Renal cortex interstitium (tissue), 3 donors: ENCODE measurements around the gene ZNF592. TPM values are rescaled to one million over a fixed set of nuclear protein-coding genes. Genes with fewer than 3 reads are reported as not detected.

Source experiments
- polyA plus RNA-seq, 3 donors: library from polyadenylated mRNA; unstranded; fragments of 120-200 nt; gene quantifications; one replicate each; pipeline ENCODE4 v1.2.1, GENCODE V29; 2013; ENCODE audit not compliant: insufficient read length in 3 of 3

ZNF592 gene
- polyA plus RNA-seq, 3 donors, result 27.7 to 31.6 (median 31.4) TPM

Other genes with a start within 250 kb of the ZNF592 start
- 10 to 100 TPM; 28.3 to 30.9 (median 29.4) TPM for gene ZSCAN2, start 147.6 kb upstream of the ZNF592 start, polyA plus RNA-seq
- gene WDR73, start 94.3 kb upstream of the ZNF592 start, polyA plus RNA-seq, result 10 to 100 TPM; 39.2 to 56.1 (median 42.1) TPM
- 1 to 10 TPM; 4.6 to 6.7 (median 5.3) TPM for gene NMB, start 90.4 kb upstream of the ZNF592 start, polyA plus RNA-seq
- gene SEC11A, start 32.5 kb upstream of the ZNF592 start, polyA plus RNA-seq, result 100 to 1,000 TPM; 233 to 301 (median 271) TPM
- 10 to 100 TPM; 17.4 to 27.1 (median 18.0) TPM for gene ALPK3, start 68.8 kb downstream of the ZNF592 start, polyA plus RNA-seq
- 10 to 100 TPM in 1 of 3 donors, 1 to 10 TPM in 2; 6.8 to 10.3 (median 7.2) TPM for gene SLC28A1, start 136.1 kb downstream of the ZNF592 start, polyA plus RNA-seq
- gene PDE8A, start 233.3 kb downstream of the ZNF592 start, polyA plus RNA-seq, result 10 to 100 TPM; 39.1 to 82.9 (median 48.5) TPM